Right lobe of liver (tissue), 6 donors: ENCODE results near the gene CACNA1F. TPM values are rescaled to one million over a fixed set of nuclear protein-coding genes. Genes with fewer than 3 reads are reported as not detected.

ENCODE experiments used
- ATAC-seq, 4 donors: fragments of 200-7000 bp; cut with Tn5 transposase; one replicate each; pipeline ENCODE4 v1.9.1; 2020; ENCODE audit warnings: mild to moderate bottlenecking in 4 of 4, moderate library complexity in 4 of 4
- DNase-seq, 3 donors: peaks; one replicate each; pipeline ENCODE4 v3.0.0-alpha.2; 2020
- H3K27ac ChIP-seq, 3 donors: fragments of 200-600 bp; one replicate each; pipeline ENCODE4 v1.8.0; 2022
- H3K27me3 ChIP-seq, 2 donors: fragments of 200-600 bp; one replicate each; pipeline ENCODE4 v1.8.0; 2022
- H3K36me3 ChIP-seq, 4 donors: fragments of 200-600 bp; sonication (generic) in 1 of 4; one replicate each; pipeline versions ENCODE4 v1.5.1 to v1.8.0; 2017 to 2022; ENCODE audit warnings: control low read depth in 1 of 4
- H3K4me1 ChIP-seq, 4 donors: fragments of 200-600 bp; sonication (generic) in 1 of 4; one replicate each; pipeline versions ENCODE4 v1.5.1 to v1.8.0; 2017 to 2022; ENCODE audit warnings: control low read depth in 1 of 4
- H3K4me3 ChIP-seq, 3 donors: fragments of 200-600 bp; one replicate each; pipeline ENCODE4 v1.8.0; 2022
- H3K9me3 ChIP-seq, 4 donors: fragments of 200-600 bp; sonication (generic) in 1 of 4; one replicate each; pipeline versions ENCODE4 v1.5.1 to v1.8.0; 2017 to 2022; ENCODE audit warnings: control low read depth in 1 of 4
- POLR2A ChIP-seq: fragments of 450-650 bp; IDR thresholded peaks from one replicate; pipeline ENCODE4 v1.6.1; 2017; ENCODE audit warnings: antibody characterized with exemption, mild to moderate bottlenecking
- WGBS: methylation state at CpG from one replicate; pipeline ENCODE4 v1.1.6; 2018; ENCODE audit warnings: low coverage, low lambda C conversion rate; ENCODE audit not compliant: insufficient coverage; ENCODE audit errors: missing lambda C conversion rate; 5-methylcytosine and 5-hydroxymethylcytosine counted together
- intact Hi-C, 2 donors: fragments of 100-400 bp; cut with DNase I; formaldehyde crosslinking; loops; one replicate each; pipeline versions ENCODE4 v1.11.2 to v1.14.1; 2022
- total RNA-seq, 6 experiments: library from RNA; depleted of rRNA in 2 of 6; stranded (reverse); fragments of >200 nt in 2 of 6; fragmentation: NEBNext Ultra II Directional in 3 of 6; extraction: Animal tissue kit (Norgen Biotek cat#: 25700) in 3 of 6; gene quantifications; one replicate each; pipeline versions ENCODE4 v1.1.0 to v1.2.4, GENCODE V29; 2016 to 2023
- TF ChIP-seq, protein P1 (sequence below), 4 donors: fragments of 200-600 bp in 3 of 4; fragments of 450-650 bp in 1 of 4; IDR thresholded peaks; one replicate each; pipeline versions ENCODE4 v1.5.1 to v1.8.0; 2016 to 2022; ENCODE audit warnings: antibody characterized with exemption in 4 of 4, mild to moderate bottlenecking in 2 of 4
- donor health status: DM: no; HTN: yes; CAD: no.
- donor health status: DM: no; HTN: no; CAD: no.
- donor health status: DM: no; HTN: no; CAD: no.
- donor health status: DM: no; HTN: yes; CAD: no.
- donor health status: DM: no; HTN: yes; CAD: no.

Gene CACNA1F
- total RNA-seq, 6 experiments from 2014 or later: 0.06 TPM; not detected in 5

DNA sequence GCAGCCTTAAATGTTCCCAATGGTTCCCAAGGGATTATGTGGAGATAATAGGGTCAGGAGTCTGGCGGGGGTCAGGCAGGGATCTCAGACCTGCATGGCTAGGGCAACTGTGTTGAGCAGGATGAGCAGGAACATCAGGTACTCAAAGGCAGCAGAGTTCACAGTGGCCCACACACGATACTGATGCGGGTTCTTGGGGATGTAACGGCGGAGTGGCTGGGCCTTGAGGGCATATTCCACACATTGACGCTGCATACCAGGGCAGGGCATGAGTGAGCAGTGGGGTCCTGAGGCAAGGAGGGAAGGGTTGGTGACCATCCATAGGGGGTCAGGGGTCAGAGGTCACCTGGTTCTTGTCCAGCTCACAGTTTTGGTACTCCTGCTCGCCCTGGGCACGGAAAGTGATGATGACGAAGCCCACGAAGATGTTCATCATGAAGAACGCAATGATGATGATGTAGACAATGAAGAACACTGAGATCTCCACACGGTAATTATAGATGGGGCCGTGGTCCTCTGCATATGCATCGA is 18.1 kb downstream of the CACNA1F start:
- no peaks in the 10 kb centered on the region for H3K4me1 ChIP-seq
- ATAC-seq: no peak
- intact Hi-C loops: no loop called here

DNA sequence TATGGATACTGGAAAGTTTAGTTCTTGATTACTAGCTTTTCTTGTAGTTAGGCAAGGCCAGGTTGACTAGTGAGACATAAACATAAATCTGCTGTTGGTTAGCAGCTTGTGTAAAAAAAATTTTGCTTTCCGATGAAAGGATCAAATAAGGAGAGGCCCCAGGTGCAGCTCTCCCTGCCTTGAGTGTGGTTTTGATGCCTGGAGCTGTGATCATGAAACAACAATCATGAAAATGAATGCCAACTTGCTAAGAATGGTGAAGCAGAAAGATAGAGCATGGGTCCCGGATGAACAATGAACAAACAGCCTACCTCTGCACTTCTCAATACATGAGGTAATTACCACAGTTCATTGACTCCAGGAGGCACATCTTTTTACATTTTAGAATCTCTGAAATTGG is 18.7 kb downstream of the CACNA1F start:
- WGBS: 70% methylated on average over 2 of the region's 2 CpGs

More for the DNA sequence above, 18.1 kb downstream of the CACNA1F start:
- Histone ChIP-seq H3K27me3 (no peaks in the 10 kb centered on the region), H3K4me3 (no peak overlapping the region), H3K36me3 (no peaks in the 10 kb centered on the region), H3K27ac (no peak overlapping the region), H3K9me3 (no peaks in the 10 kb centered on the region)
- TF ChIP-seq, protein P1, sequence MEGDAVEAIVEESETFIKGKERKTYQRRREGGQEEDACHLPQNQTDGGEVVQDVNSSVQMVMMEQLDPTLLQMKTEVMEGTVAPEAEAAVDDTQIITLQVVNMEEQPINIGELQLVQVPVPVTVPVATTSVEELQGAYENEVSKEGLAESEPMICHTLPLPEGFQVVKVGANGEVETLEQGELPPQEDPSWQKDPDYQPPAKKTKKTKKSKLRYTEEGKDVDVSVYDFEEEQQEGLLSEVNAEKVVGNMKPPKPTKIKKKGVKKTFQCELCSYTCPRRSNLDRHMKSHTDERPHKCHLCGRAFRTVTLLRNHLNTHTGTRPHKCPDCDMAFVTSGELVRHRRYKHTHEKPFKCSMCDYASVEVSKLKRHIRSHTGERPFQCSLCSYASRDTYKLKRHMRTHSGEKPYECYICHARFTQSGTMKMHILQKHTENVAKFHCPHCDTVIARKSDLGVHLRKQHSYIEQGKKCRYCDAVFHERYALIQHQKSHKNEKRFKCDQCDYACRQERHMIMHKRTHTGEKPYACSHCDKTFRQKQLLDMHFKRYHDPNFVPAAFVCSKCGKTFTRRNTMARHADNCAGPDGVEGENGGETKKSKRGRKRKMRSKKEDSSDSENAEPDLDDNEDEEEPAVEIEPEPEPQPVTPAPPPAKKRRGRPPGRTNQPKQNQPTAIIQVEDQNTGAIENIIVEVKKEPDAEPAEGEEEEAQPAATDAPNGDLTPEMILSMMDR (IDR thresholded peaks at IDR 0.05): no peak
- no peak for TF ChIP-seq POLR2A
- 71% methylated on average over 8 of the region's 14 CpGs for WGBS
- DNase-seq: no peak

DNA sequence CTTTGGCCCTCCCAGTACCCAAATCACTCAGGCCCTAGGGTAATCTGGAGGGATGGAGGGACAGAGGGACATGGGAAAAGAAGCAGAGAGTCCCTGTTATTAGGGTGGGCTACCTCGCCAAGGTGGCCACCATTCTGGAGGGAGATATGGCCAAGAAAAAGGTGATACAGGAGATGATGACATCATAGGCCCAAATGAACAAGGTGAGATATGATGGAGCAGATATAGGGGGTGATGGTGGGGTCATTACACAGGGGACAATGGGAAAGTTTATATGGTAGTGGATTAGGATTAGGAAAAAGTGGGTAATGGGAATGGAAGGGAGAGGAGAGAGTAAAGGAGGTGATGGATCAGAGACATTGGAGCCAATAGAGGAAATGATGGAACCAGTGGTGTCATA is 20.3 kb downstream of the CACNA1F start:
- H3K4me1 ChIP-seq: no peaks in the 10 kb centered on the region
- no peaks in the 10 kb centered on the region for H3K36me3 ChIP-seq
- TF ChIP-seq POLR2A: no peak
- TF ChIP-seq, protein P1 (IDR thresholded peaks at IDR 0.05): no peak
- WGBS: 27% methylated on average over 1 of the region's 1 CpG
- H3K27ac ChIP-seq: no peak overlapping the region
- intact Hi-C loops: no loop called here
- H3K9me3 ChIP-seq: no peaks in the 10 kb centered on the region
- no peak for DNase-seq
- no peak overlapping the region for H3K4me3 ChIP-seq
- no peak for ATAC-seq
- H3K27me3 ChIP-seq: no peaks in the 10 kb centered on the region

More for the DNA sequence above, 18.7 kb downstream of the CACNA1F start:
- no peaks in the 10 kb centered on the region for H3K27me3 ChIP-seq
- intact Hi-C loops: no loop called here
- H3K36me3 ChIP-seq: no peaks in the 10 kb centered on the region
- DNase-seq: no peak
- no peaks in the 10 kb centered on the region for H3K4me1 ChIP-seq
- no peak for TF ChIP-seq POLR2A
- TF ChIP-seq, protein P1 (IDR thresholded peaks at IDR 0.05): no peak
- no peak overlapping the region for H3K4me3 ChIP-seq
- H3K9me3 ChIP-seq: no peaks in the 10 kb centered on the region
- ATAC-seq: no peak
- no peak overlapping the region for H3K27ac ChIP-seq

DNA sequence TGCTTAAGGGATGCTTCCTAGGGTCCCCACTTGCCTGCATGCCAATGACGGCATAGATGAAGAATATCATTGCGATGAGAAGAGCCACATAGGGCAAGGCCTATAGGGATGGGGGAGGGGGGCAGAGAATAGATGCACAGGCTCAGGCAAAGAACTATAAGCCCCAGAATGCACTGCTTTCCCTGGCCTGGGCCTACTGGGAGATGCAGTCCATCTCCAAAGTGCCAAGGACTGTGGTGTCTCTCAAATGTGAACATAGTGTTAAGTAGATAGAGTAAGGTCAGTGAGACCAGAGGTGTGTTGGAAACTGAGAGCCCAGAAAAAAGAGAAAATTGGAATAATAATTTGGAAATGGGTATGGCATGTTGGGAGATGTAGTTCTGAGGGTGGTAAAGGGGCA is 20.9 kb downstream of the CACNA1F start:
- no peaks in the 10 kb centered on the region for H3K4me1 ChIP-seq
- H3K9me3 ChIP-seq: no peaks in the 10 kb centered on the region
- no peaks in the 10 kb centered on the region for H3K36me3 ChIP-seq
- no peaks in the 10 kb centered on the region for H3K27me3 ChIP-seq
- no peak overlapping the region for H3K4me3 ChIP-seq
- no peak for DNase-seq
- no peak for ATAC-seq
- no peak for TF ChIP-seq POLR2A
- TF ChIP-seq, protein P1 (IDR thresholded peaks at IDR 0.05): no peak
- intact Hi-C loops: no loop called here
- H3K27ac ChIP-seq: no peak overlapping the region
- WGBS: 80% methylated on average over 1 of the region's 2 CpGs

DNA sequence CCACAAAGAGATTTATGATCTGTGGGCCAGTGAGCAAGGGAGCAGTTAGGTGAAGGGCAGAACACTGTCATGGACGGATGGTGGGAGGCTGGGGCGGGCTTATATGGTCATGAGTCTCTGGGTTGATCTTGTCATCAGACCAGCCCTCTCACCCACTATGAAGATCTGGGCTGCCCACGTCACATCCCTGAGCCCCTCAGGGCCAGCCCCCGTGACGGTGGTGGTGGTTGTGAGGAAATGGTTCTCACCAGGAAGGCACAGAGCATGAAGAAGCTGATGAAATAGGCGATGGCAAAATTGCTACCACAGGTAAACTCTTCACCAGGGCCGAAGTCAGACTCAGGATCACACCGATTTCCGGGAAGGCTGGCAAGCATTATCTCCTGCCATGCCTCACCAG is 22.1 kb downstream of the CACNA1F start:
- H3K9me3 ChIP-seq: no peaks in the 10 kb centered on the region
- DNase-seq (no peak), ATAC-seq (no peak)
- intact Hi-C loops: no loop called here
- H3K27me3 ChIP-seq: no peaks in the 10 kb centered on the region
- 64% methylated on average over 9 of the region's 9 CpGs for WGBS
- no peaks in the 10 kb centered on the region for H3K4me1 ChIP-seq
- H3K27ac ChIP-seq: no peak overlapping the region
- TF ChIP-seq, protein P1 (IDR thresholded peaks at IDR 0.05): no peak
- TF ChIP-seq POLR2A: no peak
- H3K4me3 ChIP-seq: no peak overlapping the region
- no peaks in the 10 kb centered on the region for H3K36me3 ChIP-seq
